ENCODE data around the gene ZCCHC14. TPM values are rescaled to one million over a fixed set of nuclear protein-coding genes. Genes with fewer than 3 reads are reported as not detected.

The ZCCHC14 gene
- total and polyA plus RNA-seq, 2 of the 13 experiments (the other 11 are each of a cell fraction or from before 2014, with no cell fraction given): 12.4 to 12.5 TPM

DNA sequence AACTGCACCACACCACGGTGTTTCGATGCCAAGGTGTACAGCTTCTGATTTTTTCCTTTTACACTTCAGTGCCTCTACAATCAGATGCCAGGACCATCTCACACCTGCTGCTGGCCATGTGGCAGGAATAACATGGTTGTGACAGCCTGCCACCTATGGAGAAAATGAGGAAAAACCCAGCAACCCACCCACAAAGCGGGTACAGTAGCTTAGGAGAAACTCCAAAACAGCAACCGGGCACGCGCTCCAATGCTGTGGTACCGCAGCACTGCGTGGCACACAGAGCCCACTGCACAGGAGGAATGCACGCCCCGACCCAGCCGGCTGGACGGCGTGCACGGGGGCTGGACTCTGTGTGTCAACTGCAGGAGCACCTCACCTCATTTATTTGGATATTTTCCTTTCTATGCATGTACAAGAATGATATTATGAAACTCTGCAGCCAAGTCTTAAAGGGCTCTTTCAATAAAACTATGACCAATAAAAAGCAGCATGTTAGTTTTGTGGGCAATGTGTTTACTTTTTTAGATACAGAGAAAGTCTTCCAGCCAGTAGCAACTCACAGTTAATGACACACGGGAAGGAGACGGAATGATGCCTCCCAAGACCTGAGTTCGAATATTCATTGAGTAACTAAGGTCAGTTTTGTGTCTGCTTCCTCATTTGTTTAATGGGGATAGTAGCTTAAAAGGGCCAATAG, 54.8 kb downstream of the ZCCHC14 start:
- FAIRE-seq (no peak), DNase-seq (ENCODE audit: low spot score) (no peak), ATAC-seq (no peak)
- H4K20me1 ChIP-seq (ENCODE audit: insufficient read depth, low read length): peaks cover 16% of the 10 kb centered on the region; the same call in 1 of the 2 replicates
- H3K27me3 ChIP-seq (ENCODE audit: control insufficient read depth in 1 of 2, insufficient read depth in 2 of 2, low read length in 2 of 2): no peaks in the 10 kb centered on the region
- peaks cover 26% of the 10 kb centered on the region for H3K79me2 ChIP-seq (ENCODE audit: insufficient read depth, low read length)
- H3K9me3 ChIP-seq (ENCODE audit: low read length): no peaks in the 10 kb centered on the region
- no peak overlapping the region for H3K27ac ChIP-seq (ENCODE audit: extremely low read length, insufficient read depth, low read length)
- peaks cover 10 to 40% of the 10 kb centered on the region in 2 experiments; a peak in 4 of 5 replicates for H3K36me3 ChIP-seq (replicated peaks in 1 of 2; ENCODE audit: control insufficient read depth in 1 of 2, insufficient read depth in 2 of 2, low read length in 2 of 2)
- H3K4me1 ChIP-seq (ENCODE audit: insufficient read depth, low read length): peaks cover 11% of the 10 kb centered on the region; the same call in 1 of the 2 replicates
- no peak overlapping the region for H3K4me3 ChIP-seq (replicated peaks in 1 of 3; ENCODE audit: insufficient read depth in 1 of 3, low read depth in 2 of 3, low read length in 3 of 3)
- POLR2A ChIA-PET: interaction anchor here (0.5 kb wide), 1 partner anchor 120 kb away, joined by 3 read pairs; no protein-coding TSS in a partner anchor
- 95% methylated on average over 17 of the region's 17 CpGs for WGBS (ENCODE audit: low lambda C conversion rate)
- no peak overlapping the region for H3K9ac ChIP-seq (ENCODE audit: insufficient read depth, low read depth, low read length)
- CTCF ChIA-PET (ENCODE audit: low intra/inter-chr PET ratio, low total read pairs): no interaction called here
- H3K4me2 ChIP-seq (ENCODE audit: low read depth, low read length): no peak overlapping the region
- intact Hi-C loops (cut with micrococcal nuclease; ENCODE audit: unreplicated experiment): no loop called here
- H2AFZ ChIP-seq (ENCODE audit: low read length): no peak overlapping the region
- no TSS peak for BruUV-seq (replicated peaks)
- in situ Hi-C loops (cut with HindIII; ENCODE audit: extremely low pct_ligation_motif_present, low pct_unique_long_range_greater_than_20kb): no loop called here
- no peak for TF ChIP-seq IRF2 (CRISPR knock-in tag; IDR thresholded peaks at IDR 0.05)
- TF ChIP-seq, protein P1, sequence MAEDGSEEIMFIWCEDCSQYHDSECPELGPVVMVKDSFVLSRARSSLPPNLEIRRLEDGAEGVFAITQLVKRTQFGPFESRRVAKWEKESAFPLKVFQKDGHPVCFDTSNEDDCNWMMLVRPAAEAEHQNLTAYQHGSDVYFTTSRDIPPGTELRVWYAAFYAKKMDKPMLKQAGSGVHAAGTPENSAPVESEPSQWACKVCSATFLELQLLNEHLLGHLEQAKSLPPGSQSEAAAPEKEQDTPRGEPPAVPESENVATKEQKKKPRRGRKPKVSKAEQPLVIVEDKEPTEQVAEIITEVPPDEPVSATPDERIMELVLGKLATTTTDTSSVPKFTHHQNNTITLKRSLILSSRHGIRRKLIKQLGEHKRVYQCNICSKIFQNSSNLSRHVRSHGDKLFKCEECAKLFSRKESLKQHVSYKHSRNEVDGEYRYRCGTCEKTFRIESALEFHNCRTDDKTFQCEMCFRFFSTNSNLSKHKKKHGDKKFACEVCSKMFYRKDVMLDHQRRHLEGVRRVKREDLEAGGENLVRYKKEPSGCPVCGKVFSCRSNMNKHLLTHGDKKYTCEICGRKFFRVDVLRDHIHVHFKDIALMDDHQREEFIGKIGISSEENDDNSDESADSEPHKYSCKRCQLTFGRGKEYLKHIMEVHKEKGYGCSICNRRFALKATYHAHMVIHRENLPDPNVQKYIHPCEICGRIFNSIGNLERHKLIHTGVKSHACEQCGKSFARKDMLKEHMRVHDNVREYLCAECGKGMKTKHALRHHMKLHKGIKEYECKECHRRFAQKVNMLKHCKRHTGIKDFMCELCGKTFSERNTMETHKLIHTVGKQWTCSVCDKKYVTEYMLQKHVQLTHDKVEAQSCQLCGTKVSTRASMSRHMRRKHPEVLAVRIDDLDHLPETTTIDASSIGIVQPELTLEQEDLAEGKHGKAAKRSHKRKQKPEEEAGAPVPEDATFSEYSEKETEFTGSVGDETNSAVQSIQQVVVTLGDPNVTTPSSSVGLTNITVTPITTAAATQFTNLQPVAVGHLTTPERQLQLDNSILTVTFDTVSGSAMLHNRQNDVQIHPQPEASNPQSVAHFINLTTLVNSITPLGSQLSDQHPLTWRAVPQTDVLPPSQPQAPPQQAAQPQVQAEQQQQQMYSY (CRISPR knock-in tag; IDR thresholded peaks at IDR 0.05): no peak
- TF ChIP-seq ZNF230 (CRISPR knock-in tag; IDR thresholded peaks at IDR 0.05): no peak
- TF ChIP-seq ZNF644 (CRISPR knock-in tag; IDR thresholded peaks at IDR 0.05; ENCODE audit: low read depth): no peak
- TF ChIP-seq, protein P2, sequence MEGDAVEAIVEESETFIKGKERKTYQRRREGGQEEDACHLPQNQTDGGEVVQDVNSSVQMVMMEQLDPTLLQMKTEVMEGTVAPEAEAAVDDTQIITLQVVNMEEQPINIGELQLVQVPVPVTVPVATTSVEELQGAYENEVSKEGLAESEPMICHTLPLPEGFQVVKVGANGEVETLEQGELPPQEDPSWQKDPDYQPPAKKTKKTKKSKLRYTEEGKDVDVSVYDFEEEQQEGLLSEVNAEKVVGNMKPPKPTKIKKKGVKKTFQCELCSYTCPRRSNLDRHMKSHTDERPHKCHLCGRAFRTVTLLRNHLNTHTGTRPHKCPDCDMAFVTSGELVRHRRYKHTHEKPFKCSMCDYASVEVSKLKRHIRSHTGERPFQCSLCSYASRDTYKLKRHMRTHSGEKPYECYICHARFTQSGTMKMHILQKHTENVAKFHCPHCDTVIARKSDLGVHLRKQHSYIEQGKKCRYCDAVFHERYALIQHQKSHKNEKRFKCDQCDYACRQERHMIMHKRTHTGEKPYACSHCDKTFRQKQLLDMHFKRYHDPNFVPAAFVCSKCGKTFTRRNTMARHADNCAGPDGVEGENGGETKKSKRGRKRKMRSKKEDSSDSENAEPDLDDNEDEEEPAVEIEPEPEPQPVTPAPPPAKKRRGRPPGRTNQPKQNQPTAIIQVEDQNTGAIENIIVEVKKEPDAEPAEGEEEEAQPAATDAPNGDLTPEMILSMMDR (CRISPR knock-in tag; IDR thresholded peaks at IDR 0.05): peak; percentile 13; the same call in 1 of the 2 replicates
- TF ChIP-seq ZBTB38 (CRISPR knock-in tag; IDR thresholded peaks at IDR 0.05): 0 out of 2 replicates have a peak, but pooled peaks have one; percentile 33
- TF ChIP-seq, protein P3, sequence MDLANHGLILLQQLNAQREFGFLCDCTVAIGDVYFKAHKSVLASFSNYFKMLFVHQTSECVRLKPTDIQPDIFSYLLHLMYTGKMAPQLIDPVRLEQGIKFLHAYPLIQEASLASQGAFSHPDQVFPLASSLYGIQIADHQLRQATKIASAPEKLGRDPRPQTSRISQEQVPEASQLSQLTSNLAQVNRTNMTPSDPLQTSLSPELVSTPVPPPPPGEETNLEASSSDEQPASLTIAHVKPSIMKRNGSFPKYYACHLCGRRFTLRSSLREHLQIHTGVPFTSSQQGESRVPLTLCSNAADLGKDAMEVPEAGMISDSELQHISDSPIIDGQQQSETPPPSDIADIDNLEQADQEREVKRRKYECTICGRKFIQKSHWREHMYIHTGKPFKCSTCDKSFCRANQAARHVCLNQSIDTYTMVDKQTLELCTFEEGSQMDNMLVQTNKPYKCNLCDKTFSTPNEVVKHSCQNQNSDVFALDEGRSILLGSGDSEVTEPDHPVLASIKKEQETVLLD (CRISPR knock-in tag; IDR thresholded peaks at IDR 0.05; ENCODE audit: low read depth): no peak

Data from HepG2 (cell line).